Fibroblast of villous mesenchyme (primary cell): ENCODE data around the gene ST6GALNAC4. TPM values are rescaled to one million over a fixed set of nuclear protein-coding genes. Genes with fewer than 3 reads are reported as not detected.
A peak's percentile ranks its signal among the peaks of the same experiment; 100 is the strongest.

ENCODE experiments used
- DNase-seq: peaks from one replicate; pipeline ENCODE4 v3.0.0-alpha.2; 2010; ENCODE audit warnings: low read depth
- H3K4me3 ChIP-seq: 2 replicates; pipeline ENCODE4 v1.5.1; 2011; ENCODE audit warnings: low read depth, mild to moderate bottlenecking, low read length
- CTCF ChIP-seq: IDR thresholded peaks from 2 replicates; pipeline ENCODE4 v1.5.1; 2012; ENCODE audit warnings: low read depth, mild to moderate bottlenecking, low read length; ENCODE audit not compliant: insufficient read depth
- total RNA-seq: library from RNA; depleted of rRNA; stranded (reverse); fragments of >200 nt; gene quantifications from 2 replicates; pipeline ENCODE4 v1.2.3, GENCODE V29; 2012

The ST6GALNAC4 gene
- total RNA-seq, 1 donor, result 34.1 TPM

GRCh38 chr9:127897193-127897692 lies 19.6 kb downstream of the ST6GALNAC4 start:
- DNase-seq, result peak; percentile 90
- H3K4me3 ChIP-seq, result peak overlapping the region; percentile 31
- no peak for TF ChIP-seq CTCF

GRCh38 chr9:127896395-127897192 lies 20.2 kb downstream of the ST6GALNAC4 start:
- no peak for DNase-seq
- H3K4me3 ChIP-seq, result peak overlapping the region; percentile 31
- no peak for TF ChIP-seq CTCF

DNA sequence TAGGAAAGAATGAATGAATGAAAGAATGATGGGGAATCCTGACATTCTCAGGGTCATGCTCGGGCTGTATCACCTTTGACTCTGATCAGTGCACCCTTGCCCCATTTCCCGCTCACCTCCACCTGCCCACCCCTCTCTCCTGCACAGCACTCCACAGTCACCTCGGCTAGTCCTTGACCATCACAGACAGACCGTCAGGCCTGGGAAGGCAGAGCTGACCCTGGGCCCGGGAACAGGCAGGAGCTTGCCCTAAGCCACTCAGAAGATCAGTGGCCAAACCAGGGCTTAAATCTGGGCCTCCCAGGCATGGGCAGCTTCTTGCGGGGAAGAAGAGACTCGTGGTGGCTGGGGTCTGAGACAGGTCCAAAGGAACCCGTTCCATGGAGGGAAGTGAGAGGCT lies 21.0 kb downstream of the ST6GALNAC4 start:
- DNase-seq, result no peak
- no peak for TF ChIP-seq CTCF
- no peak overlapping the region for H3K4me3 ChIP-seq

- no peak for DNase-seq
- H3K4me3 ChIP-seq, result no peak overlapping the region
- no peak for TF ChIP-seq CTCF
Observed at GRCh38 chr9:127893392-127893791, 23.4 kb downstream of the ST6GALNAC4 start.

GRCh38 chr9:127892831-127893230 lies 24.0 kb downstream of the ST6GALNAC4 start:
- TF ChIP-seq CTCF, result no peak
- no peak overlapping the region for H3K4me3 ChIP-seq

DNA sequence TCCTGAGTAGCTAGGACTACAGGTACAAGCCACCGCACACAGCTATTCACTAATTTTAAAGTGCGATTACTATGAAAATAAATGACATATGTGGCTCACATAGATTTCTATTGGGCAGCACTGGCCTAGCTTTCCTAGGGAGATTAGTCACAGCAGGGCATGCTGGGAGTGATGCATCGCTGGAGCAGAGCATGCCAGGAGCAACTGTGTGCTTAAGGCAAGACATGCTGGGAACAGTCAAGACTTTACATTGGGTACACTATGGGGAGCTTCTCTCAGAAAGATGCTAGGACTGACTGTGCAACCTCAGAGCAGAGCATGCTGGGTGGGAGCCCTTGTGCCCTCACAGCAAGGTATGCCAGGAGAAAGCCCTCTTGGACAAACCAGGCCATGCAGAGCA lies 26.8 kb downstream of the ST6GALNAC4 start:
- DNase-seq, result no peak

More at GRCh38 chr9:127892831-127893230, 24.0 kb downstream of the ST6GALNAC4 start:
- no peak for DNase-seq

More for the DNA sequence above, 26.8 kb downstream of the ST6GALNAC4 start:
- no peak overlapping the region for H3K4me3 ChIP-seq
- no peak for TF ChIP-seq CTCF
